Adipose tissue (tissue), 3 donors: ENCODE data around the gene THRAP3. TPM values are rescaled to one million over a fixed set of nuclear protein-coding genes. Genes with fewer than 3 reads are reported as not detected.

ENCODE experiments used
- polyA plus RNA-seq, 3 donors: library from polyadenylated mRNA; stranded (reverse); fragments of 200-250 nt; gene quantifications; one replicate each; pipeline ENCODE4 v1.2.3, GENCODE V29; 2013
- donor health status: healthy with polysubstance abuse.
- donor health status: Bipolar disorder and iron deficiency.
- donor health status: healthy.

THRAP3 gene
- polyA plus RNA-seq, 3 donors = 19.5 to 47.6 (median 35.5) TPM

Other genes starting within 250 kb of the THRAP3 start
- 1 to 10 TPM in 1 of 3 donors, under 1 TPM in 1, not detected in 1; 0.12 to 2.5 TPM for gene TEKT2, start 140.3 kb upstream of the THRAP3 start, polyA plus RNA-seq
- 10 to 100 TPM; 13.3 to 22.6 (median 19.8) TPM for gene ADPRS, start 135.6 kb upstream of the THRAP3 start, polyA plus RNA-seq
- 1 to 10 TPM in 1 of 3 donors, under 1 TPM in 2; 0.18 to 1.2 (median 0.83) TPM for gene COL8A2, start 99.2 kb upstream of the THRAP3 start, polyA plus RNA-seq
- 10 to 100 TPM; 37.1 to 69.2 (median 58.5) TPM for gene TRAPPC3, start 75.0 kb upstream of the THRAP3 start, polyA plus RNA-seq
- 100 to 1,000 TPM in 1 of 3 donors, 10 to 100 TPM in 2; 19.9 to 215 (median 92.7) TPM for gene MAP7D1, start 68.3 kb upstream of the THRAP3 start, polyA plus RNA-seq
- 1 to 10 TPM in 2 of 3 donors, under 1 TPM in 1; 0.61 to 1.7 (median 1.1) TPM for gene SH3D21, start 81.9 kb downstream of the THRAP3 start, polyA plus RNA-seq
- 10 to 100 TPM; 11.5 to 46.7 (median 25.3) TPM for gene EVA1B, start 99.2 kb downstream of the THRAP3 start, polyA plus RNA-seq
- gene STK40, start 161.5 kb downstream of the THRAP3 start, polyA plus RNA-seq = 10 to 100 TPM; 22.8 to 63.2 (median 50.7) TPM
- gene LSM10, start 173.5 kb downstream of the THRAP3 start, polyA plus RNA-seq = 10 to 100 TPM; 30.7 to 59.5 (median 59.5) TPM
- gene OSCP1, start 226.0 kb downstream of the THRAP3 start, polyA plus RNA-seq = 10 to 100 TPM in 1 of 3 donors, 1 to 10 TPM in 2; 5.3 to 10.3 (median 6.5) TPM
- gene MRPS15, start 239.9 kb downstream of the THRAP3 start, polyA plus RNA-seq = 100 to 1,000 TPM in 2 of 3 donors, 10 to 100 TPM in 1; 69.1 to 142 (median 130) TPM